Pancreas (tissue), 10 donors: Measurements from ENCODE around the gene BRD3OS. TPM values are rescaled to one million over a fixed set of nuclear protein-coding genes. Genes with fewer than 3 reads are reported as not detected.

Source experiments
- ATAC-seq, 4 donors: fragments of 200-7000 bp; cut with Tn5 transposase; one replicate each; pipeline versions ENCODE4 v1.8.0 to v1.9.1; 2020; ENCODE audit warnings: mild to moderate bottlenecking in 4 of 4, moderate library complexity in 4 of 4
- DNase-seq, 6 donors: peaks; one replicate each; pipeline ENCODE4 v3.0.0-alpha.2; 2020
- FAIRE-seq: peaks from 2 replicates; lab custom pipeline; 2012; peaks lifted over from hg19 to GRCh38; lab: Jason Lieb, UNC
- H3K27ac ChIP-seq, 4 donors: fragments of 200-600 bp; sonication (generic); 1 replicate in 3 of 4; 2 replicates in 1 of 4; pipeline versions ENCODE4 v1.5.0 to v1.8.0; 2020
- H3K27me3 ChIP-seq, 4 donors: fragments of 200-600 bp; one replicate each; pipeline ENCODE4 v1.8.0; 2021
- H3K36me3 ChIP-seq, 3 donors: fragments of 200-600 bp; sonication (generic) in 1 of 3; one replicate each; pipeline versions ENCODE4 v1.5.0 to v1.8.0; 2020 to 2021
- H3K4me1 ChIP-seq, 3 donors: fragments of 200-600 bp; one replicate each; pipeline ENCODE4 v1.8.0; 2021
- H3K4me3 ChIP-seq, 4 donors: fragments of 200-600 bp; sonication (generic) in 2 of 4; one replicate each; pipeline versions ENCODE4 v1.5.0 to v1.8.0; 2020 to 2021
- H3K9me3 ChIP-seq, 4 donors: fragments of 200-600 bp; one replicate each; pipeline ENCODE4 v1.8.0; 2021
- WGBS, 2 donors: extraction: QIAGEN DNeasy Blood & Tissue Kit; methylation state at CpG; one replicate each; pipeline ENCODE4 v1.1.7; 2013; 5-methylcytosine and 5-hydroxymethylcytosine counted together
- intact Hi-C, 3 donors: fragments of 100-400 bp; cut with DNase I; formaldehyde crosslinking; loops; one replicate each; pipeline versions ENCODE4 v1.11.1 to v1.14.2; 2022
- polyA plus RNA-seq, 2 donors: library from polyadenylated mRNA; stranded (reverse); fragments of 200-250 nt; gene quantifications; one replicate each; pipeline ENCODE4 v1.2.3, GENCODE V29; 2013
- total RNA-seq, 6 donors: library from RNA; stranded (reverse); fragmentation: NEBNext Ultra II Directional in 4 of 6; extraction: Animal tissue kit (Norgen Biotek cat#: 25700) in 4 of 6; gene quantifications; one replicate each; pipeline versions ENCODE4 v1.2.1 to v1.2.4, GENCODE V29; 2021 to 2023
- TF ChIP-seq, protein P1 (sequence below), 4 donors: fragments of 200-600 bp; sonication (generic) in 3 of 4; IDR thresholded peaks; one replicate each; pipeline versions ENCODE4 v1.5.0 to v1.8.0; 2021; ENCODE audit warnings: antibody characterized with exemption in 4 of 4
- donor health status: healthy with polysubstance abuse.
- donor health status: DM: no; HTN: no; CAD: no; lungs with moderate emphysema.
- donor health status: DM: no; HTN: no; CAD: no.
- donor health status: control.
- donor health status: control.
- donor health status: Bipolar disorder and iron deficiency.
- donor health status: DM: yes; HTN: yes; CAD: no.
- donor health status: DM: no; HTN: no; CAD: no.
- donor health status: DM: no; HTN: no; CAD: no.
- donor health status: DM: yes; HTN: yes; CAD: no.

BRD3OS gene
- total and polyA plus RNA-seq, 8 donors = 4.8 to 12.5 (median 7.3) TPM

DNA sequence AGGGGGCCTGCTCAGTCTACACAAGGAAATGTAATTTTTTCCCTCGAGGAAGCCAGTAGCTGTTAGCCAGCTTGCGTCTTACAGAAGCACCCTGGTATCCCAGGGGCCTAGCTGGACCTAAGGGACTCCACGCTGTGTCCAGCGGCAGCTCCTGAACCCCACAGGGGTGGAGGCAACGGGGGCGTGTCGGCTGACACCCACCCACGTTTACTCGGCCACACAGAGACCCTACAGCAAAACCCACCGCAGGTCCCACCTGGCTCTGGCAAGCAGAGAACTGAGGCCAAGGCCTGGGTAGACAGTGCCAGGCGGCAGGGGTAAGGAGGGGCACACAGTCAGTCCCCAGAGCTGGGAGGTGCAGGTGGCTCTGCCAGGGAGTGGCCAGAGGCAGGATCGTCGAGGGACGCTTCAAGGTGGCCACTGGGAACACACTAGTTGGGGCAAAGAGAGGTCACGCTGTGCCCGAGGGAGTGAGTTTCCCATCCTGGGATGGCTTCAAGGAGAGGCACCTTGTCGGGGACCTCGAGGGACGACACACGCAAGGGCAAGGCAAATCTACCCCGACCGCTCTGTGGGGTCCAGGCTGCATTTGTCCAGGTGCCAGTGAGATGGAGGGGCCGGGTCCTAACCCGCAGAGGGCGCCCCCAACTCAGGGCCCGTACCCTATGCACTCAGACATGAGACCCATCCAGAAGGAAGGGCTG is 20.7 kb downstream of the BRD3OS start:
- intact Hi-C loops = no loop called here
- DNase-seq = peak in 2 of 6 donors; percentile 17 to 44

GRCh38 chr9:134046894-134047681 is 21.8 kb downstream of the BRD3OS start:
- no peak overlapping the region for H3K27ac ChIP-seq
- peaks cover 3 to 69% (median 26%) of the 10 kb centered on the region in 3 donors for H3K36me3 ChIP-seq
- WGBS, 2 donors = 85 to 86% methylated on average over 21 of the region's 21 CpGs

More for the DNA sequence above, 20.7 kb downstream of the BRD3OS start:
- no peak overlapping the region for H3K27ac ChIP-seq
- H3K9me3 ChIP-seq = no peaks in the 10 kb centered on the region
- WGBS, 2 donors = 83 to 85% methylated on average over 26 of the region's 26 CpGs
- no peaks in the 10 kb centered on the region for H3K4me1 ChIP-seq
- H3K36me3 ChIP-seq = peaks cover 3 to 66% (median 25%) of the 10 kb centered on the region in 3 donors
- no peak for ATAC-seq
- H3K4me3 ChIP-seq = no peak overlapping the region
- FAIRE-seq = no peak
- TF ChIP-seq, protein P1, sequence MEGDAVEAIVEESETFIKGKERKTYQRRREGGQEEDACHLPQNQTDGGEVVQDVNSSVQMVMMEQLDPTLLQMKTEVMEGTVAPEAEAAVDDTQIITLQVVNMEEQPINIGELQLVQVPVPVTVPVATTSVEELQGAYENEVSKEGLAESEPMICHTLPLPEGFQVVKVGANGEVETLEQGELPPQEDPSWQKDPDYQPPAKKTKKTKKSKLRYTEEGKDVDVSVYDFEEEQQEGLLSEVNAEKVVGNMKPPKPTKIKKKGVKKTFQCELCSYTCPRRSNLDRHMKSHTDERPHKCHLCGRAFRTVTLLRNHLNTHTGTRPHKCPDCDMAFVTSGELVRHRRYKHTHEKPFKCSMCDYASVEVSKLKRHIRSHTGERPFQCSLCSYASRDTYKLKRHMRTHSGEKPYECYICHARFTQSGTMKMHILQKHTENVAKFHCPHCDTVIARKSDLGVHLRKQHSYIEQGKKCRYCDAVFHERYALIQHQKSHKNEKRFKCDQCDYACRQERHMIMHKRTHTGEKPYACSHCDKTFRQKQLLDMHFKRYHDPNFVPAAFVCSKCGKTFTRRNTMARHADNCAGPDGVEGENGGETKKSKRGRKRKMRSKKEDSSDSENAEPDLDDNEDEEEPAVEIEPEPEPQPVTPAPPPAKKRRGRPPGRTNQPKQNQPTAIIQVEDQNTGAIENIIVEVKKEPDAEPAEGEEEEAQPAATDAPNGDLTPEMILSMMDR (IDR thresholded peaks at IDR 0.05) = no peak
- H3K27me3 ChIP-seq = no peaks in the 10 kb centered on the region

GRCh38 chr9:134047868-134048581 is 22.7 kb downstream of the BRD3OS start:
- intact Hi-C loops = no loop called here
- no peak for FAIRE-seq
- H3K27me3 ChIP-seq = no peaks in the 10 kb centered on the region

More at GRCh38 chr9:134046894-134047681, 21.8 kb downstream of the BRD3OS start:
- no peak overlapping the region for H3K4me3 ChIP-seq
- DNase-seq (peak in 2 of 6 donors; percentile 25 to 59), FAIRE-seq (no peak), ATAC-seq (no peak)
- no peaks in the 10 kb centered on the region for H3K4me1 ChIP-seq
- intact Hi-C loops = no loop called here
- TF ChIP-seq, protein P1 (IDR thresholded peaks at IDR 0.05) = no peak
- H3K27me3 ChIP-seq = no peaks in the 10 kb centered on the region
- H3K9me3 ChIP-seq = no peaks in the 10 kb centered on the region

GRCh38 chr9:134048582-134048968 is 23.3 kb downstream of the BRD3OS start:
- Histone ChIP-seq H3K36me3 (peaks cover 3 to 76% (median 35%) of the 10 kb centered on the region in 3 donors), H3K27ac (no peak overlapping the region), H3K27me3 (no peaks in the 10 kb centered on the region), H3K4me1 (no peaks in the 10 kb centered on the region), H3K4me3 (no peak overlapping the region), H3K9me3 (no peaks in the 10 kb centered on the region)
- intact Hi-C loops = no loop called here
- ATAC-seq = no peak
- no peak for FAIRE-seq
- DNase-seq = peak in 2 of 6 donors; percentile 25 to 60
- TF ChIP-seq, protein P1 (IDR thresholded peaks at IDR 0.05) = no peak
- 87 to 92% methylated on average over 12 of the region's 12 CpGs for WGBS, 2 donors

More at GRCh38 chr9:134047868-134048581, 22.7 kb downstream of the BRD3OS start:
- Histone ChIP-seq H3K27ac (no peak overlapping the region), H3K4me3 (no peak overlapping the region), H3K36me3 (peaks cover 3 to 76% (median 33%) of the 10 kb centered on the region in 3 donors), H3K9me3 (no peaks in the 10 kb centered on the region), H3K4me1 (no peaks in the 10 kb centered on the region)
- DNase-seq (peak in 2 of 6 donors; percentile 29 to 71), ATAC-seq (no peak)
- 94 to 95% methylated on average over 51 to 53 of the region's 53 CpGs for WGBS, 2 donors
- TF ChIP-seq, protein P1 (IDR thresholded peaks at IDR 0.05) = no peak
